Lower lobe of right lung (tissue), 2 donors: ENCODE data around the gene GAR1. TPM values are rescaled to one million over a fixed set of nuclear protein-coding genes. Genes with fewer than 3 reads are reported as not detected.
"Not testable (repeated sequence)": the region's sequence is repeated elsewhere in the genome, so short reads cannot be mapped to it uniquely, and the experiment has no call there.

ENCODE experiments used
- ATAC-seq, 2 donors: fragments of 200-7000 bp; cut with Tn5 transposase; one replicate each; pipeline ENCODE4 v1.9.1; 2020 to 2022; ENCODE audit warnings: mild to moderate bottlenecking in 2 of 2, moderate library complexity in 2 of 2
- DNase-seq: peaks from one replicate; pipeline ENCODE4 v3.0.0-alpha.2; 2020
- H3K27ac ChIP-seq: fragments of 200-600 bp; one replicate; pipeline ENCODE4 v1.8.0; 2022
- H3K27me3 ChIP-seq: fragments of 200-600 bp; one replicate; pipeline ENCODE4 v1.8.0; 2022; ENCODE audit warnings: low read depth
- H3K36me3 ChIP-seq: fragments of 200-600 bp; one replicate; pipeline ENCODE4 v1.8.0; 2022; ENCODE audit warnings: mild to moderate bottlenecking
- H3K4me1 ChIP-seq: fragments of 200-600 bp; one replicate; pipeline ENCODE4 v1.8.0; 2022
- H3K4me3 ChIP-seq: fragments of 200-600 bp; one replicate; pipeline ENCODE4 v1.8.0; 2022; ENCODE audit warnings: mild to moderate bottlenecking
- H3K9me3 ChIP-seq: fragments of 200-600 bp; one replicate; pipeline ENCODE4 v1.8.0; 2022
- CTCF ChIP-seq: fragments of 200-600 bp; IDR thresholded peaks from one replicate; pipeline ENCODE4 v1.8.0; 2022; ENCODE audit warnings: antibody characterized with exemption, mild to moderate bottlenecking
- intact Hi-C: fragments of 100-400 bp; cut with DNase I; formaldehyde crosslinking; loops from one replicate; pipeline ENCODE4 v1.11.0; 2022
- total RNA-seq: library from RNA; stranded (reverse); fragmentation: NEBNext Ultra II Directional; extraction: Animal tissue kit (Norgen Biotek cat#: 25700); gene quantifications from one replicate; pipeline ENCODE4 v1.2.1, GENCODE V29; 2021
- donor health status: DM: no; HTN: yes; CAD: no; lungs with severe emphysema.

GAR1 gene
- total RNA-seq, 1 donor from 2014 or later = 10.0 TPM

GRCh38 chr4:109846395-109847098, 31.0 kb downstream of the GAR1 start:
- H3K4me1 ChIP-seq = no peaks in the 10 kb centered on the region
- no peak for TF ChIP-seq CTCF
- ATAC-seq (no peak), DNase-seq (no peak)
- no peaks in the 10 kb centered on the region for H3K9me3 ChIP-seq
- H3K27me3 ChIP-seq = no peaks in the 10 kb centered on the region
- no peaks in the 10 kb centered on the region for H3K36me3 ChIP-seq
- intact Hi-C loops = no loop called here
- no peak overlapping the region for H3K27ac ChIP-seq
- H3K4me3 ChIP-seq = no peak overlapping the region

- H3K27ac ChIP-seq = no peak within 1 kb of the TSS
- H3K4me1 ChIP-seq = no peaks in the 10 kb centered on the region
- no peaks in the 10 kb centered on the region for H3K27me3 ChIP-seq
- ATAC-seq (no peak), DNase-seq (no peak)
- no peaks in the 10 kb centered on the region for H3K9me3 ChIP-seq
- no peak within 1 kb of the TSS for H3K4me3 ChIP-seq
- intact Hi-C loops = no loop called here
- no peaks in the 10 kb centered on the region for H3K36me3 ChIP-seq
- TF ChIP-seq CTCF = no peak
Measured at GRCh38 chr4:109847896-109848442, 32.4 kb downstream of the GAR1 start, which contains the start of gene LRIT3. Gene LRIT3 (plus strand): TSS chr4:109848107. CDS start chr4:109848202, 95 bp downstream.

- H3K4me3 ChIP-seq = no peak overlapping the region
- no peaks in the 10 kb centered on the region for H3K27me3 ChIP-seq
- intact Hi-C loops = no loop called here
- no peak for DNase-seq
- no peak overlapping the region for H3K27ac ChIP-seq
- no peak for ATAC-seq
- H3K9me3 ChIP-seq = no peaks in the 10 kb centered on the region
- no peaks in the 10 kb centered on the region for H3K36me3 ChIP-seq
- TF ChIP-seq CTCF = no peak
- H3K4me1 ChIP-seq = no peaks in the 10 kb centered on the region
Measured at GRCh38 chr4:109848501-109848900, 32.9 kb downstream of the GAR1 start.

- Histone ChIP-seq H3K27me3 (no peaks in the 10 kb centered on the region), H3K36me3 (no peaks in the 10 kb centered on the region), H3K4me1 (no peaks in the 10 kb centered on the region), H3K9me3 (no peaks in the 10 kb centered on the region), H3K27ac (no peak overlapping the region), H3K4me3 (no peak overlapping the region)
- DNase-seq (no peak), ATAC-seq (no peak)
- no peak for TF ChIP-seq CTCF
- intact Hi-C loops = no loop called here
Measured at GRCh38 chr4:109850601-109851000, 35.0 kb downstream of the GAR1 start.

- H3K27me3 ChIP-seq, intact Hi-C loops: not testable (repeated sequence)
Measured at GRCh38 chr4:109859426-109860300, 44.1 kb downstream of the GAR1 start.

GRCh38 chr4:109861271-109861670, 45.7 kb downstream of the GAR1 start:
- H3K36me3 ChIP-seq = no peaks in the 10 kb centered on the region
- ATAC-seq (no peak), DNase-seq (no peak)
- H3K9me3 ChIP-seq = no peaks in the 10 kb centered on the region
- H3K4me3 ChIP-seq = no peak overlapping the region
- no peaks in the 10 kb centered on the region for H3K4me1 ChIP-seq
- H3K27me3 ChIP-seq = no peaks in the 10 kb centered on the region
- TF ChIP-seq CTCF = no peak
- no peak overlapping the region for H3K27ac ChIP-seq
- intact Hi-C loops = no loop called here

More at GRCh38 chr4:109859426-109860300, 44.1 kb downstream of the GAR1 start:
- DNase-seq, H3K27ac ChIP-seq, ATAC-seq, H3K36me3 ChIP-seq, H3K4me1 ChIP-seq, H3K9me3 ChIP-seq, H3K4me3 ChIP-seq: not testable (repeated sequence)
